Lower lobe of right lung (tissue), 2 donors: ENCODE measurements around the gene SPON2. TPM values are rescaled to one million over a fixed set of nuclear protein-coding genes. Genes with fewer than 3 reads are reported as not detected.
A peak's percentile ranks its signal among the peaks of the same experiment; 100 is the strongest.

Source experiments
- ATAC-seq, 2 donors: fragments of 200-7000 bp; cut with Tn5 transposase; one replicate each; pipeline ENCODE4 v1.9.1; 2020 to 2022; ENCODE audit warnings: mild to moderate bottlenecking in 2 of 2, moderate library complexity in 2 of 2
- DNase-seq: peaks from one replicate; pipeline ENCODE4 v3.0.0-alpha.2; 2020
- H3K27ac ChIP-seq: fragments of 200-600 bp; one replicate; pipeline ENCODE4 v1.8.0; 2022
- H3K27me3 ChIP-seq: fragments of 200-600 bp; one replicate; pipeline ENCODE4 v1.8.0; 2022; ENCODE audit warnings: low read depth
- H3K36me3 ChIP-seq: fragments of 200-600 bp; one replicate; pipeline ENCODE4 v1.8.0; 2022; ENCODE audit warnings: mild to moderate bottlenecking
- H3K4me1 ChIP-seq: fragments of 200-600 bp; one replicate; pipeline ENCODE4 v1.8.0; 2022
- H3K4me3 ChIP-seq: fragments of 200-600 bp; one replicate; pipeline ENCODE4 v1.8.0; 2022; ENCODE audit warnings: mild to moderate bottlenecking
- H3K9me3 ChIP-seq: fragments of 200-600 bp; one replicate; pipeline ENCODE4 v1.8.0; 2022
- CTCF ChIP-seq: fragments of 200-600 bp; IDR thresholded peaks from one replicate; pipeline ENCODE4 v1.8.0; 2022; ENCODE audit warnings: antibody characterized with exemption, mild to moderate bottlenecking
- intact Hi-C: fragments of 100-400 bp; cut with DNase I; formaldehyde crosslinking; loops from one replicate; pipeline ENCODE4 v1.11.0; 2022
- total RNA-seq: library from RNA; stranded (reverse); fragmentation: NEBNext Ultra II Directional; extraction: Animal tissue kit (Norgen Biotek cat#: 25700); gene quantifications from one replicate; pipeline ENCODE4 v1.2.1, GENCODE V29; 2021
- donor health status: DM: no; HTN: yes; CAD: no; lungs with severe emphysema.

The SPON2 gene
- total RNA-seq, 1 donor from 2014 or later = 32.0 TPM

- ATAC-seq (peak in 1 of 2 donors; percentile 27), DNase-seq (no peak)
- Histone ChIP-seq H3K36me3 (no peaks in the 10 kb centered on the region), H3K4me1 (peaks cover 30% of the 10 kb centered on the region), H3K9me3 (no peaks in the 10 kb centered on the region), H3K27ac (peak overlapping the region; percentile 75), H3K27me3 (no peaks in the 10 kb centered on the region), H3K4me3 (peak overlapping the region; percentile 19)
- TF ChIP-seq CTCF = no peak
- intact Hi-C loops = no loop called here
These were observed 21.9 kb upstream of the SPON2 start for GRCh38 chr4:1194010-1194900.

- ATAC-seq (peak in 1 of 2 donors; percentile 4), DNase-seq (no peak)
- intact Hi-C loops = no loop called here
- no peaks in the 10 kb centered on the region for H3K9me3 ChIP-seq
- peaks cover 30% of the 10 kb centered on the region for H3K4me1 ChIP-seq
- H3K27me3 ChIP-seq = no peaks in the 10 kb centered on the region
- H3K4me3 ChIP-seq = no peak overlapping the region
- TF ChIP-seq CTCF = no peak
- no peaks in the 10 kb centered on the region for H3K36me3 ChIP-seq
- peak overlapping the region; percentile 75 for H3K27ac ChIP-seq
These were observed 21.0 kb upstream of the SPON2 start for GRCh38 chr4:1193206-1194009.

GRCh38 chr4:1192493-1193205, 20.3 kb upstream of the SPON2 start:
- no peak for DNase-seq
- Histone ChIP-seq H3K9me3 (no peaks in the 10 kb centered on the region), H3K4me3 (no peak overlapping the region), H3K4me1 (peaks cover 30% of the 10 kb centered on the region), H3K36me3 (no peaks in the 10 kb centered on the region), H3K27me3 (no peaks in the 10 kb centered on the region), H3K27ac (peak overlapping the region; percentile 73)
- peak; percentile 24 to 60 for ATAC-seq
- intact Hi-C loops = no loop called here
- no peak for TF ChIP-seq CTCF

GRCh38 chr4:1192091-1192492, 19.7 kb upstream of the SPON2 start:
- H3K4me1 ChIP-seq = peaks cover 32% of the 10 kb centered on the region
- intact Hi-C loops = no loop called here
- DNase-seq (peak; percentile 64), ATAC-seq (peak; percentile 89 to 94)
- H3K36me3 ChIP-seq = no peaks in the 10 kb centered on the region
- H3K9me3 ChIP-seq = no peaks in the 10 kb centered on the region
- peak overlapping the region; percentile 73 for H3K27ac ChIP-seq
- H3K27me3 ChIP-seq = no peaks in the 10 kb centered on the region
- no peak for TF ChIP-seq CTCF
- no peak overlapping the region for H3K4me3 ChIP-seq

- H3K4me1 ChIP-seq = peaks cover 36% of the 10 kb centered on the region
- no peaks in the 10 kb centered on the region for H3K27me3 ChIP-seq
- TF ChIP-seq CTCF = no peak
- DNase-seq (no peak), ATAC-seq (no peak)
- H3K27ac ChIP-seq = peak overlapping the region; percentile 73
- H3K4me3 ChIP-seq = no peak overlapping the region
- no peaks in the 10 kb centered on the region for H3K9me3 ChIP-seq
- no peaks in the 10 kb centered on the region for H3K36me3 ChIP-seq
- intact Hi-C loops = no loop called here
These were observed 19.2 kb upstream of the SPON2 start for GRCh38 chr4:1191621-1192020.
